DND-41 (cell line): Measurements from ENCODE around the gene NAGLU.

Experiments used
- EZH2 ChIP-seq: IDR thresholded peaks from 3 replicates; pipeline ENCODE4 v1.6.1; 2012; ENCODE audit warnings: borderline replicate concordance, low read depth, mild to moderate bottlenecking, moderate library complexity, low read length, inconsistent platforms; ENCODE audit not compliant: severe bottlenecking
- TF ChIP-seq, protein P1 (sequence below): IDR thresholded peaks from 2 replicates; pipeline ENCODE4 v1.5.1; 2012; ENCODE audit warnings: borderline replicate concordance, low read length, moderate library complexity, mild to moderate bottlenecking; ENCODE audit not compliant: poor library complexity, severe bottlenecking; ENCODE audit errors: extremely low read depth

DNA sequence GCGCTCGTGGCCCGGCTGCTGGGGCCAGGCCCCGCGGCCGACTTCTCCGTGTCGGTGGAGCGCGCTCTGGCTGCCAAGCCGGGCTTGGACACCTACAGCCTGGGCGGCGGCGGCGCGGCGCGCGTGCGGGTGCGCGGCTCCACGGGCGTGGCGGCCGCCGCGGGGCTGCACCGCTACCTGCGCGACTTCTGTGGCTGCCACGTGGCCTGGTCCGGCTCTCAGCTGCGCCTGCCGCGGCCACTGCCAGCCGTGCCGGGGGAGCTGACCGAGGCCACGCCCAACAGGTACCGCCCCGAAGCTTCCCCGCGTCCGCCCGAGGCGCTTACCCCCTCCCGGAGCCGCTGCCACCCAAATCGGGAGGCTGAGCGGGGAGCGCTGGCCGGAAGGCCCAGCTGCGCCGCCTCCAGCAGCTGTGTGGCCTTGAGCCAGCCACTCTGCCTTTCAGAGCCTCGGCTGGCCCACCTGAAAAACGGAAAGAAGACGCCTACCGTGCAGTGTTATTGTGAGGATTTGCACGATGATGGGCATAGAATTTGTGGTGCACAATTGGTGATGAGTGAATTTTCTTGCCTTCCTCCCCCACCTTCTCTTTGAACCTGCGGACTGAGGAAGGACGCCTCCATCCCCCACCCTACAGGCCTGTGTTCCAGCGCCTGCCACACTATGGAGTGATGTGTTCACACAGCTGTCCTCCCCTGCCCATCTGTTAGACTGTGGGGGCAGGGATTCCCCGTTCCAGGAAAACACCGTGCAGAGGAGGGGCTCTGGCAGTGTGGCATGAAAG is 523 bp downstream of the NAGLU start:
- TF ChIP-seq, protein P1, sequence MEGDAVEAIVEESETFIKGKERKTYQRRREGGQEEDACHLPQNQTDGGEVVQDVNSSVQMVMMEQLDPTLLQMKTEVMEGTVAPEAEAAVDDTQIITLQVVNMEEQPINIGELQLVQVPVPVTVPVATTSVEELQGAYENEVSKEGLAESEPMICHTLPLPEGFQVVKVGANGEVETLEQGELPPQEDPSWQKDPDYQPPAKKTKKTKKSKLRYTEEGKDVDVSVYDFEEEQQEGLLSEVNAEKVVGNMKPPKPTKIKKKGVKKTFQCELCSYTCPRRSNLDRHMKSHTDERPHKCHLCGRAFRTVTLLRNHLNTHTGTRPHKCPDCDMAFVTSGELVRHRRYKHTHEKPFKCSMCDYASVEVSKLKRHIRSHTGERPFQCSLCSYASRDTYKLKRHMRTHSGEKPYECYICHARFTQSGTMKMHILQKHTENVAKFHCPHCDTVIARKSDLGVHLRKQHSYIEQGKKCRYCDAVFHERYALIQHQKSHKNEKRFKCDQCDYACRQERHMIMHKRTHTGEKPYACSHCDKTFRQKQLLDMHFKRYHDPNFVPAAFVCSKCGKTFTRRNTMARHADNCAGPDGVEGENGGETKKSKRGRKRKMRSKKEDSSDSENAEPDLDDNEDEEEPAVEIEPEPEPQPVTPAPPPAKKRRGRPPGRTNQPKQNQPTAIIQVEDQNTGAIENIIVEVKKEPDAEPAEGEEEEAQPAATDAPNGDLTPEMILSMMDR = peak; percentile 14
- no peak for TF ChIP-seq EZH2
